Measurements from ENCODE around the gene PDIA5. TPM values are rescaled to one million over a fixed set of nuclear protein-coding genes. Genes with fewer than 3 reads are reported as not detected.

Gene PDIA5
- total RNA-seq, 1 experiment from 2014 or later: 53.6 TPM

- no peaks in the 10 kb centered on the region for H3K9me3 ChIP-seq (ENCODE audit: control insufficient read depth, insufficient read depth, low read depth, low read length)
- in situ Hi-C loops (cut with HindIII; ENCODE audit: low pct_unique_long_range_greater_than_20kb, low sequenced_read_pairs) (no loop called here), intact Hi-C loops (cut with micrococcal nuclease; ENCODE audit: unreplicated experiment) (no loop called here)
- ATAC-seq (no peak), DNase-seq (ENCODE audit: low read depth, low spot score) (no peak)
- H3K4me3 ChIP-seq (ENCODE audit: low read depth in 2 of 2, low read length in 2 of 2): no peak overlapping the region
- ChIA-PET CTCF (no interaction called here), POLR2A (interaction anchor here (0.6 kb wide), 1 partner anchor 46 kb away, joined by 4 read pairs; no protein-coding TSS in a partner anchor)
- BruUV-seq (replicated peaks): no TSS peak
- 0 out of 2 replicates have a peak overlapping the region, but pooled peaks have one; percentile 26 for H3K27ac ChIP-seq (ENCODE audit: low read length)
- no peaks in the 10 kb centered on the region for H3K27me3 ChIP-seq (ENCODE audit: control insufficient read depth, insufficient read depth, low read length)
- no peaks in the 10 kb centered on the region for H3K36me3 ChIP-seq (ENCODE audit: control insufficient read depth, insufficient read depth, low read length)
- no peak for TF ChIP-seq SIN3A (IDR thresholded peaks at IDR 0.05; ENCODE audit: borderline replicate concordance, insufficient read depth, low read depth, low read length)
- peaks cover 56% of the 10 kb centered on the region for H3K4me1 ChIP-seq (ENCODE audit: control insufficient read depth, insufficient read depth, low read length)
These were observed 9.9 kb downstream of the PDIA5 start for GRCh38 chr3:123076496-123077418.

- intact Hi-C loops (cut with micrococcal nuclease; ENCODE audit: unreplicated experiment) (no loop called here), in situ Hi-C loops (cut with HindIII; ENCODE audit: low pct_unique_long_range_greater_than_20kb, low sequenced_read_pairs) (no loop called here)
- H3K4me3 ChIP-seq (ENCODE audit: low read depth in 2 of 2, low read length in 2 of 2): no peak overlapping the region
- H3K27ac ChIP-seq (ENCODE audit: low read length): no peak overlapping the region
- H3K4me1 ChIP-seq (ENCODE audit: control insufficient read depth, insufficient read depth, low read length): peaks cover 67% of the 10 kb centered on the region
- H3K36me3 ChIP-seq (ENCODE audit: control insufficient read depth, insufficient read depth, low read length): no peaks in the 10 kb centered on the region
- H3K9me3 ChIP-seq (ENCODE audit: control insufficient read depth, insufficient read depth, low read depth, low read length): no peaks in the 10 kb centered on the region
- CTCF ChIA-PET: no interaction called here
- POLR2A ChIA-PET: no interaction called here
- no peak for DNase-seq (ENCODE audit: low read depth, low spot score)
- BruUV-seq (replicated peaks): no TSS peak
- TF ChIP-seq TCF7L2 (IDR thresholded peaks at IDR 0.05; ENCODE audit: low read depth, low read length) (no peak), CTCF (IDR thresholded peaks at IDR 0.05) (no peak), SIN3A (IDR thresholded peaks at IDR 0.05; ENCODE audit: borderline replicate concordance, insufficient read depth, low read depth, low read length) (no peak), POLR2AphosphoS5 (IDR thresholded peaks at IDR 0.05; ENCODE audit: low read depth, low read length) (no peak), REST (IDR thresholded peaks at IDR 0.05; ENCODE audit: insufficient read depth in 1 of 2, low read depth in 2 of 2, low read length in 1 of 2) (no peak)
- ATAC-seq: no peak
- H3K27me3 ChIP-seq (ENCODE audit: control insufficient read depth, insufficient read depth, low read length): no peaks in the 10 kb centered on the region
These were observed 11.3 kb downstream of the PDIA5 start for GRCh38 chr3:123078101-123078500.
